Neural crest cell (in vitro differentiated cells): ENCODE data around the gene CYTH1. TPM values are rescaled to one million over a fixed set of nuclear protein-coding genes. Genes with fewer than 3 reads are reported as not detected.
"Not testable (repeated sequence)": the region's sequence is repeated elsewhere in the genome, so short reads cannot be mapped to it uniquely, and the experiment has no call there.

Source experiments
- DNase-seq: peaks from one replicate; pipeline ENCODE4 v3.0.0; 2021; ENCODE audit warnings: low read depth, mixed read lengths, low spot score
- H3K27ac Mint-ChIP-seq: one replicate; pipeline ENCODE4 v1.8.0; 2021; ENCODE audit warnings: mild to moderate bottlenecking, mixed read lengths; ENCODE audit not compliant: unreplicated experiment
- H3K27me3 Mint-ChIP-seq: 2 replicates; pipeline ENCODE4 v1.8.0; 2021; ENCODE audit warnings: low read depth, mild to moderate bottlenecking, mixed read lengths
- H3K36me3 Mint-ChIP-seq: 2 replicates; pipeline ENCODE4 v1.8.0; 2021; ENCODE audit warnings: low read depth, mild to moderate bottlenecking, mixed read lengths
- H3K4me1 Mint-ChIP-seq: 2 replicates; pipeline ENCODE4 v1.8.0; 2021; ENCODE audit warnings: mixed read lengths
- H3K4me3 Mint-ChIP-seq: one replicate; pipeline ENCODE4 v1.8.0; 2021; ENCODE audit warnings: mild to moderate bottlenecking, mixed read lengths
- H3K9me3 Mint-ChIP-seq: 2 replicates; pipeline ENCODE4 v1.8.0; 2021; ENCODE audit warnings: mixed read lengths
- total RNA-seq: library from RNA; stranded (reverse); gene quantifications from 2 replicates; pipeline ENCODE4 v1.2.1, GENCODE V29; 2021
- TF ChIP-seq, protein P1 (sequence below): fragments of 200-600 bp; sonication (generic); conservative IDR thresholded peaks from 2 replicates; pipeline ENCODE4 v1.5.0; 2021; ENCODE audit warnings: antibody characterized with exemption, mild to moderate bottlenecking

Gene CYTH1
- total RNA-seq, 1 donor from 2014 or later = 26.8 TPM

DNA sequence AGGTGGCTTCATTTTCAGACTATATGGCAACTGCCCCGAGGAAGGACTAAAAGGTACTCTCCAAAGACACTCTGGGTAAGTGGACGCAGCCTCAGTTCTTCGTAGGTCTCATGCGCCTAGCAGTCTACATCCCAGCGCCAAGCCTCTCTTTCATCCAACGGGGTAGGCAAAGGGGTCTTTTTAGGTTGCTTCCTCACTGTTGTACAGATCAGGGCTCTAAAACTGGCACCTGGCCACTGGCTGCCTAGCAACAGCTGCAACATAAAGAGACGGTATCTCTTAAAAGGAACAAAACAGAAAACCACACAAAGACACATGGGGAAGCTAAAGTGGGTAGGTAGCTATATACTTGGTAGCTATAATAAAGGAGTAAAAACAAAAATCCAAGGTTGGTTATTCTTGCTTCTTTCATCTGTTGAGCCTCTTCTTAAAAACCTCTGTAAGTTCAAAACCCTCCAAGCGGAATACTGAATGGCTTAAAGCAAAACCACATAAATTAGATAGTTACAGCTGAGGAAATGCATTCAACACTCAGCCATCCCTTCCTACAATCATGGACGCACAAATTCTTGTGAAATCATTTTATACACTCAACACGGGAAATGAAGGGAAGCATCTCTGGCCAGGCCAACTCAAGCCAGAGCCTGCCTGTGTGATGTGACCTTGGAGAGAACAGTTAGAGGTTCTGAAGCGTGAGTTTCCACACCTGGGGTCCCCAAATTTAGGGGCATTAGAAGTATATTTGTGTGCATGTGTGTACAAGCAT, 22.7 kb downstream of the CYTH1 start:
- Mint-ChIP-seq H3K36me3 (no peaks in the 10 kb centered on the region), H3K27ac (no peak overlapping the region), H3K9me3 (no peaks in the 10 kb centered on the region), H3K27me3 (no peaks in the 10 kb centered on the region), H3K4me3 (no peak overlapping the region), H3K4me1 (peaks cover 21% of the 10 kb centered on the region)
- TF ChIP-seq, protein P1, sequence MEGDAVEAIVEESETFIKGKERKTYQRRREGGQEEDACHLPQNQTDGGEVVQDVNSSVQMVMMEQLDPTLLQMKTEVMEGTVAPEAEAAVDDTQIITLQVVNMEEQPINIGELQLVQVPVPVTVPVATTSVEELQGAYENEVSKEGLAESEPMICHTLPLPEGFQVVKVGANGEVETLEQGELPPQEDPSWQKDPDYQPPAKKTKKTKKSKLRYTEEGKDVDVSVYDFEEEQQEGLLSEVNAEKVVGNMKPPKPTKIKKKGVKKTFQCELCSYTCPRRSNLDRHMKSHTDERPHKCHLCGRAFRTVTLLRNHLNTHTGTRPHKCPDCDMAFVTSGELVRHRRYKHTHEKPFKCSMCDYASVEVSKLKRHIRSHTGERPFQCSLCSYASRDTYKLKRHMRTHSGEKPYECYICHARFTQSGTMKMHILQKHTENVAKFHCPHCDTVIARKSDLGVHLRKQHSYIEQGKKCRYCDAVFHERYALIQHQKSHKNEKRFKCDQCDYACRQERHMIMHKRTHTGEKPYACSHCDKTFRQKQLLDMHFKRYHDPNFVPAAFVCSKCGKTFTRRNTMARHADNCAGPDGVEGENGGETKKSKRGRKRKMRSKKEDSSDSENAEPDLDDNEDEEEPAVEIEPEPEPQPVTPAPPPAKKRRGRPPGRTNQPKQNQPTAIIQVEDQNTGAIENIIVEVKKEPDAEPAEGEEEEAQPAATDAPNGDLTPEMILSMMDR = no peak
- DNase-seq = no peak

- TF ChIP-seq, protein P1 = no peak
- no peak overlapping the region for H3K27ac Mint-ChIP-seq
- no peak overlapping the region for H3K4me3 Mint-ChIP-seq
- no peaks in the 10 kb centered on the region for H3K36me3 Mint-ChIP-seq
- no peak for DNase-seq
- H3K27me3 Mint-ChIP-seq = no peaks in the 10 kb centered on the region
- no peaks in the 10 kb centered on the region for H3K9me3 Mint-ChIP-seq
- H3K4me1 Mint-ChIP-seq = peaks cover 8% of the 10 kb centered on the region
These were observed 28.5 kb downstream of the CYTH1 start for GRCh38 chr17:78753316-78754250.

DNA sequence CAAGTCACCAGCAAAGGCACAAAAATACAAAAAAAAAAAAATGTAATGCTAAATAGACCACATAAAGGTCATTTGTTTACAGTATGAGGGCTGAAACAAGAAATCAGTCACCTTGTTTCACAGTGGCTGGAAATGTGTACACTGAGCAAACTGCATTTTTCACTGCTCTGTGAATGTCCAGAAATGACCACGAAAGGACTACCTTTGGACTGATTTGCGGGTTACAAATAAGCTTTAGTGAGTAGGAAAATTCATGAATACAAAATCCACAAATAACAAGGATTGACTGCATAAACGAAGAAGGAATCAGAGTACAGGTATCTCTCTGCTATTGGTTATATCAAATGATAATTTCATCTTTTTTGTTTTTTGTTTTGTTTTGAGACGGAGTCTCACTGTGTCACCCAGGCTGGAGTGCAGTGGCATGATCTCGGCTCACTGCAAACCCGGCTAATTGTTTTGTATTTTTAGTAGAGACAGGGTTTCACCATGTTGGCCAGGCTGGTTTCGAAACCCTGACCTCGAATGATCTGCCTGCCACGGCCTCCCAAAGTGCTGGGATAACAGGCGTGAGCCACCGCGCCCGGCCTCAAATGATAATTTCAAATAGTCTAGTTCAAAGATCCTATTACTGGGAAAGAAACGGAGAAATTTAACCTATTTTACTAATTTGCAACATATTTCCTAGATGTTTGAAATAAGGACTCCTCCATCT, 30.5 kb downstream of the CYTH1 start:
- no peak for DNase-seq
- H3K4me3 Mint-ChIP-seq = no peak overlapping the region
- TF ChIP-seq, protein P1 = no peak
- H3K27ac Mint-ChIP-seq = no peak overlapping the region
- no peaks in the 10 kb centered on the region for H3K27me3 Mint-ChIP-seq
- H3K36me3 Mint-ChIP-seq = no peaks in the 10 kb centered on the region
- peaks cover 12% of the 10 kb centered on the region for H3K4me1 Mint-ChIP-seq
- no peaks in the 10 kb centered on the region for H3K9me3 Mint-ChIP-seq

DNA sequence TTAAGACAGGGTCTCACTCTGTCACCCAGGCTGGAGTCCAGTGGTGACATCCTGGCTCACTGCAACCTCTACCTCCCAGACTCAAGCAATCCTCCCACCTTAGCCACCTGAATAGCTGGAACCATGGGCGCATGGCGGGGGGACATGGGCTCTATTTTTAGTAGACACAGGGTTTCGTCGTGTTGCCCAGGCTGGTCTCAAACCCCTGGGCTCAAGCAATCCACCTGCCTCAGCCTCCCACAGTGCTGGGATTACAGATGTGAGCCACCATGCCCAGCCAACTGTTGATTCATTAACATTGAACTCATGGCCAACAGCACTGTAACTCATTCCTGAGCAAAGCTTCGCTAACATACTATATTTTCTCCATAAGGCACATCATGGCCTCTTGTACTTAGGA, 31.1 kb downstream of the CYTH1 start:
- H3K4me1 Mint-ChIP-seq = peaks cover 10% of the 10 kb centered on the region
- not testable (repeated sequence) for H3K27me3 Mint-ChIP-seq, H3K4me3 Mint-ChIP-seq, H3K36me3 Mint-ChIP-seq, H3K27ac Mint-ChIP-seq, DNase-seq, H3K9me3 Mint-ChIP-seq

GRCh38 chr17:78748730-78749317, 33.2 kb downstream of the CYTH1 start:
- no peaks in the 10 kb centered on the region for H3K9me3 Mint-ChIP-seq
- TF ChIP-seq, protein P1 = no peak
- H3K36me3 Mint-ChIP-seq = no peaks in the 10 kb centered on the region
- no peak overlapping the region for H3K27ac Mint-ChIP-seq
- no peak overlapping the region for H3K4me3 Mint-ChIP-seq
- peaks cover 16% of the 10 kb centered on the region for H3K4me1 Mint-ChIP-seq
- H3K27me3 Mint-ChIP-seq = no peaks in the 10 kb centered on the region
- no peak for DNase-seq
